GM20000 (cell line): ENCODE data around the gene CACNA2D4.

ENCODE experiments used
- DNase-seq: peaks from one replicate; pipeline ENCODE4 v3.0.0; 2012; ENCODE audit warnings: low spot score
- TF ChIP-seq, protein P1 (sequence below): IDR thresholded peaks from 2 replicates; pipeline ENCODE4 v1.5.1; 2012; ENCODE audit warnings: mild to moderate bottlenecking, control low read depth; ENCODE audit errors: extremely low read depth, missing control alignments

The CACNA2D4 gene

DNA sequence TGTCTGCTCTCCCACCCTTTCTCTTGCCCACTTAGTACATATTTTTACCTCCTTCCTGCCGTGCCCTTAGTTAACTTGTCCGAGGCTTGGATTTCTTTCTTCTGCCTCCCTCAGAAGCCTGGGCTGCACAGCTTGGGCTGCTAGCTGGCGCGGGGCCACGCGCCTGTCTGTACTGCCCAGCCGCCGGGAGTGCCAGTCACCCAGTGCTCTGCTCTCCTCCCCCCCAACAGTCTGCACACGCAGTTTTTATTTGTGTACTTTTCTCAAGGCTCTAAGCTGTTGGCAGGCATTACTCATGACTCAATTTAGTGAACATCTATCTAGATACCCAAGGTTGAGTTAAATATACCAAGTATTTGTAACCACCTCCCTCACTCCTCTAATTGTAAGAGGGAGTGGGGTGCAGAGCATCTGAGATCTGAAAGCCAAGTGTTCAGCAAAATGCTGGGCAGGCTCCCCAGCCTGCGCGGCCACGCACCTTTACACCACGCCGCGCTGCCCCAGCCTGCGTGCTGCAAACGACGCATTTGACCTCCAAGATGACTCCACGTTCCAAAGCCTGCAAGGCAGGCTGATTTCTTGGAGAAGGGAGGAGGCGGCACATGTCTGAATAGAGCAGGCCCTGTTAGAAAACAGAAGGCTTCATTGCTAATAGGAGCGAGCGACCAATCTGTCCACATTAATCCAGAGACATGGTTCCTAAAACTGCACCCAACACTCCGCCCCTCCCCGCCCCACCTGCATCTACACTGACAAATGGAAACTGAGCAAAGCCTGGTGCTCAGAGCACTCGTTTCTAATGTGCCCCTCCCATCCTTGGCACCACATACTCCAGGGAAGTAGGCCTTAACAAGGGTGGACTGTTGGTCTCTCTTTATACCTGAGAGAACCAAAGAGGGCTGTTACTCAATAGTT lies 18.2 kb upstream of the CACNA2D4 start:
- TF ChIP-seq, protein P1, sequence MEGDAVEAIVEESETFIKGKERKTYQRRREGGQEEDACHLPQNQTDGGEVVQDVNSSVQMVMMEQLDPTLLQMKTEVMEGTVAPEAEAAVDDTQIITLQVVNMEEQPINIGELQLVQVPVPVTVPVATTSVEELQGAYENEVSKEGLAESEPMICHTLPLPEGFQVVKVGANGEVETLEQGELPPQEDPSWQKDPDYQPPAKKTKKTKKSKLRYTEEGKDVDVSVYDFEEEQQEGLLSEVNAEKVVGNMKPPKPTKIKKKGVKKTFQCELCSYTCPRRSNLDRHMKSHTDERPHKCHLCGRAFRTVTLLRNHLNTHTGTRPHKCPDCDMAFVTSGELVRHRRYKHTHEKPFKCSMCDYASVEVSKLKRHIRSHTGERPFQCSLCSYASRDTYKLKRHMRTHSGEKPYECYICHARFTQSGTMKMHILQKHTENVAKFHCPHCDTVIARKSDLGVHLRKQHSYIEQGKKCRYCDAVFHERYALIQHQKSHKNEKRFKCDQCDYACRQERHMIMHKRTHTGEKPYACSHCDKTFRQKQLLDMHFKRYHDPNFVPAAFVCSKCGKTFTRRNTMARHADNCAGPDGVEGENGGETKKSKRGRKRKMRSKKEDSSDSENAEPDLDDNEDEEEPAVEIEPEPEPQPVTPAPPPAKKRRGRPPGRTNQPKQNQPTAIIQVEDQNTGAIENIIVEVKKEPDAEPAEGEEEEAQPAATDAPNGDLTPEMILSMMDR: no peak
- no peak for DNase-seq

DNA sequence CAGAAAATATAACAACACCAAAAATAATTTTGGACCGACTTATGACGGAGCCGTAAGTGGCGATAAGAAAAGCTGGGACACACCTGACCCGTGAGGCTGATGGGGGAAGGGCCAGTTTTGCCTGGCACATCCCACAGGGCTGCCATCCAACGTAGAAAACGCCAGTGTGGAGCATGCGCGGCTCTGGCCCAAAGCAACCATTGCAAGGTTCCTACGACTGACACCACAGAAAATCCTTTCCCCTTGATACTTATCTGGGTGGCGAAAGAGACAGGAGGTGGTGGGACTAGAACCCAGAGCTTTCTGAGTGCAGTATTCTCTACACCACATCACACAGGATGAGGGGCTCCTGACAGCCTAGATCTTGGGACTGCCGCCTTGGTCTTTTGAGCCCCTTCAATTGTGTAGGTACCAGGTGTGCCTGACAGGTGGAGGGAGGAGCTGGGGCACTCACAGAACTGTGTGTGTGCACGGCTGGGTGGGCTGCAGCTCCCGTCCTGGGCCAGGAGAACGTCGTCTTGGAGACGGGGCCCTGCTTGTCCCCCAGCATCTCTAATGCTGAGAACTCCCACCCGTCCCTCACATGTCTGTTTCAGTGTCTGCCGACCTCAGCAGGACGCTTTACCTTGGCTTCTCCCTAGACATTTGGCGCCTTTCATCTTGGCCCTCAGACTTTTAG lies 17.4 kb upstream of the CACNA2D4 start:
- TF ChIP-seq, protein P1: no peak
- no peak for DNase-seq

DNA sequence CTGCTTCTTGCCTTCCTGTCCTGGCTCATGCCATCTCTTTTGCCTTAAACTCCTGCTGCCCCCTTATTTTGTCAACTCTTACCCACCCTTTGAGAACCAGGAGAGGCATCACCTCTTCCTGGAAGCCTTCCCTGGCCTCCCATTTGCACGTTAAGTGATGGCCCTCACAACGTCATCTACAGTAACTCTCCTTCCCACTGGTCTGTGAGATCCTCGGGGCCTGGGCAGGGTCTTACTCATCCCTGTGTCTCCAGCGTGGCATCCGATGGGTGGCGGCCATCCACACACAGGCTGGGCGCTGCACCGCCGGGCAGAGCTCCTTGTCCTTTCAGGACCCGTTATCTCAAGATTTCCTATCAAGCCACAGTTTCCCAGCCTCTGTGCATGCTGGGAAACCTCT lies 16.8 kb upstream of the CACNA2D4 start:
- DNase-seq: no peak
- TF ChIP-seq, protein P1: no peak

DNA sequence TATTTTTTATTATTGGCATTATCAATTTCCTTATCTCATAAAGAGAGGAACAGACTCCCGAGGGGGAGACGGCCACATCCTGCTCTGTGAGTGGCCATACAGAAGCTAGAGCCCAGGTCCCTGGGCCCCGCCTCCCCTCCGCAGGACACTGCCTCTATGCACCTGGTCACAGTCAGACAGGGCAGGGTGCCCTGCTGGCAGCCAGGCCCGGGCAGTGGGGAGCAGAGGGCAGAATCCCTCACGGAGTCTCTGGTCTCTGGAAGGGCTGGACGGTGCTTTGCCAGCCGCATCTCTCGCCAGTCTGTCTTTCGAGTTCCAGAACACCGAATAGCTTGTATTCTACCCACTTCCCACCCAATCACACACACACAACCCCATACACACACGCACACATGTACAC lies 16.4 kb upstream of the CACNA2D4 start:
- no peak for DNase-seq
- TF ChIP-seq, protein P1: no peak

DNA sequence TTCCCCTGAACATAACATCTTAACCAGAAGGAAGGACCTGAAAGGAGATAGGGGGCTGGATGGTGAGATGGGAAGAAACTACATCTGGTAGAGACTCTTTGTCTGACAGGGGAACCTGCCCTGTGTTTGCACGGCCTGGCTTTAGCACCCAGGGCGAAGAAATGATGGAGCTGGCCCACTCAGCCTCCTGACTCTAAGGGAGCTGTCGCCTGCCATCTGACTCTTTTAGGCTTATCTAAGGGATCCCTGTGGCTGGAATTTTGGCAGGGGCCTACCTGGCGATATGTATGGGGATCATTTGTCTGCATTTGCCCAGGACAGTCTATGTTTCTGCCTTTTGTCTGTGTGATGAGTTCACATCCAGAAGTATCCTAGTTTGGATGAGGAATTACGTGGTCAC lies 15.6 kb upstream of the CACNA2D4 start:
- no peak for DNase-seq
- TF ChIP-seq, protein P1: no peak

DNA sequence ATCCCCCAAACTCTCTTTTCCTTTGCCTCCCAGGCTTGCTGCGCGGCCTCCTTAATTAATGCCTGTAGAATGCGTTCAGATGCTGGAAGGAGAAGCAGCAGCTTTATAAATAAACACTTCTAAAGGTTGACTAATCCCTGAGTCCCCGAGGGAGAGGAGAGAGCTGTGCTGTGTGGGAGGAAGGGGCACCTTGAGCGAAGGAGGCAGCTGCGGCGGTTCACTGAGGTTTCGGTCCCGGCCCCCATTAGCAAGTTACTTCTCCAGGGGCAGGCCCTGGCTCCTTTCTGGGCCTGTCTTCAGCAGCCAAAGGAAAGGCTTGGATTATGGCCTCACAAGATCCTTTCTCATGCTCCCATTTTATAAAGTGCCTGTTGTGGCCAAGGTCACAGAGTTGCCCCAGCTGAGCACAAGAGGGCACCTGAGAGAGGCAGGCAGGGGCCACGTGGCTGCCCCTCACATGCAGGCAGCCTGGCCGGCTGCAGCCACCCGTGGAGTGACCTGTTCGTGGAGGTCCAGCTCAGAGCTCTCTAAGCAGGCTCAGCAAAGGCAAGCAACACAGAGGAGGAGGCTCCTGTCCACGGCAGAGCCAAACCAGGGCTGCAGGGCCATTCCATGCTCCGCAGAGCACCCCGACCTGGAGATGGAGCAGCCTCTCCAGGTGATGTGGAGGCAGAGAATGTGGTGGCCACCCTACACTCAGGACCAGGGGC lies 15.0 kb upstream of the CACNA2D4 start:
- TF ChIP-seq, protein P1: no peak
- DNase-seq: peak; percentile 76

DNA sequence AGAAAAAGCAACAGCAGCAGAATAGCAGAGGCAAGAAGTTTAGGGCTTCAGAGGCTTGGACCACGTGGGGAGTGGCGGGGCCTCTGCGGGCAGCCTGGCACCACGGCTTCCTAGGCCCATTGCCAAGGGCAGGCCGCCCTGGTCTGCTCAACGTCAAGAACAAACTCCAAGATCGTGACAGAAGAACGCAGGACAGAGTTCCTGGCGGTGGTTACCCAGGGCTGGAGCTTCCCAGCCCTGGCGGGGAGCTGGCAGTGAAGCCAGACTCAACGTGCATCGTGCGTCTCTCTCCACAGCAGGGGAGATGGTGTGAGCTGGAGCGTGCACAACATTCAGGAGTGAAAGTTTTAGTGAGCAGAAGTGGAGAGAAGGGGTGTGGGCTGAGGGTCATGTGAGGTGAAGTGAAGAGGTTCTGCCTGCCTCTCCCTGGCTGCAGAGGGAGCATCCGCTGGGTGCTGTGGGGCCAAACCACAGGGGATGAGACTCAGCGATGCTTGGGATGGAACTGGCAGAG lies 13.9 kb upstream of the CACNA2D4 start:
- TF ChIP-seq, protein P1: no peak

More for the DNA sequence above, 13.9 kb upstream of the CACNA2D4 start:
- DNase-seq: no peak
